ENCODE measurements around the gene FUT6. TPM values are rescaled to one million over a fixed set of nuclear protein-coding genes. Genes with fewer than 3 reads are reported as not detected.
A peak's percentile ranks its signal among the peaks of the same experiment; 100 is the strongest.

FUT6 gene
- polyA plus RNA-seq, 3 donors: not detected

- Mint-ChIP-seq H3K4me1 (no peaks in the 10 kb centered on the region), H3K36me3 (no peaks in the 10 kb centered on the region), H3K4me3 (peak overlapping the region in 1 of 2 donors; percentile 5), H3K27ac (no peak overlapping the region), H3K27me3 (ENCODE audit: low read depth in 3 of 3) (peaks cover 6 to 12% (median 10%) of the 10 kb centered on the region in 3 donors), H3K9me3 (peaks cover 0 to 4% (median 2%) of the 10 kb centered on the region in 7 donors)
- H2AFZ ChIP-seq (ENCODE audit: insufficient read depth, low read depth, low read length, poor library complexity, severe bottlenecking): no peak overlapping the region
- no peaks in the 10 kb centered on the region for H3K36me3 ChIP-seq (replicated peaks in 1 of 2; ENCODE audit: control insufficient read depth in 1 of 2, insufficient read depth in 2 of 2, low read length in 2 of 2)
- no peak overlapping the region for H3K27ac ChIP-seq (ENCODE audit: low read depth in 1 of 2, low read length in 2 of 2)
- H3K4me2 ChIP-seq (replicated peaks; ENCODE audit: extremely low read depth, low read length, poor library complexity, severe bottlenecking): no peak overlapping the region
- intact Hi-C loops (cut with micrococcal nuclease): no loop called here
- no peaks in the 10 kb centered on the region for H3K9me3 ChIP-seq (replicated peaks in 1 of 2; ENCODE audit: control insufficient read depth in 1 of 2, insufficient read depth in 1 of 2, low read length in 2 of 2)
- no peaks in the 10 kb centered on the region for H3K4me1 ChIP-seq (ENCODE audit: control insufficient read depth in 1 of 2, insufficient read depth in 2 of 2, low read length in 2 of 2)
- no peak overlapping the region for H3K4me3 ChIP-seq (replicated peaks in 1 of 3; ENCODE audit: low read depth in 2 of 3, low read length in 3 of 3)
- H3K27me3 ChIP-seq (ENCODE audit: control insufficient read depth in 2 of 2, insufficient read depth in 2 of 2, low read length in 2 of 2): no peaks in the 10 kb centered on the region
- no peaks in the 10 kb centered on the region for H3K79me2 ChIP-seq (ENCODE audit: insufficient read depth, low read length)
- TF ChIP-seq CTCF (IDR thresholded peaks at IDR 0.05): no peak
- no peaks in the 10 kb centered on the region for H4K20me1 ChIP-seq (ENCODE audit: insufficient read depth, low read length)
- WGBS (ENCODE audit: insufficient coverage): no CpG with 5 or more reads among the region's 2 CpGs
- H3K9ac ChIP-seq (ENCODE audit: insufficient read depth, low read length, poor library complexity, severe bottlenecking): no peak overlapping the region
- DNase-seq: no peak
Measured at GRCh38 chr19:5817218-5817617, 22.3 kb downstream of the FUT6 start.

- H3K4me1 Mint-ChIP-seq: no peaks in the 10 kb centered on the region
- H3K4me3 Mint-ChIP-seq: no peak overlapping the region
- no peaks in the 10 kb centered on the region for H3K9me3 ChIP-seq (replicated peaks in 1 of 2; ENCODE audit: control insufficient read depth in 1 of 2, insufficient read depth in 1 of 2, low read length in 2 of 2)
- H3K27me3 Mint-ChIP-seq (ENCODE audit: low read depth in 3 of 3): peaks cover 3 to 10% (median 4%) of the 10 kb centered on the region in 3 donors
- H4K20me1 ChIP-seq (ENCODE audit: insufficient read depth, low read length): no peaks in the 10 kb centered on the region
- H3K9ac ChIP-seq (ENCODE audit: insufficient read depth, low read length, poor library complexity, severe bottlenecking): no peak overlapping the region
- H3K79me2 ChIP-seq (ENCODE audit: insufficient read depth, low read length): no peaks in the 10 kb centered on the region
- WGBS (ENCODE audit: insufficient coverage): 78% methylated on average over 6 of the region's 11 CpGs
- no peak overlapping the region for H2AFZ ChIP-seq (ENCODE audit: insufficient read depth, low read depth, low read length, poor library complexity, severe bottlenecking)
- H3K4me2 ChIP-seq (replicated peaks; ENCODE audit: extremely low read depth, low read length, poor library complexity, severe bottlenecking): no peak overlapping the region
- no peaks in the 10 kb centered on the region for H3K4me1 ChIP-seq (ENCODE audit: control insufficient read depth in 1 of 2, insufficient read depth in 2 of 2, low read length in 2 of 2)
- no peaks in the 10 kb centered on the region for H3K27me3 ChIP-seq (ENCODE audit: control insufficient read depth in 2 of 2, insufficient read depth in 2 of 2, low read length in 2 of 2)
- DNase-seq: no peak
- no peak overlapping the region for H3K4me3 ChIP-seq (replicated peaks in 1 of 3; ENCODE audit: low read depth in 2 of 3, low read length in 3 of 3)
- no peak overlapping the region for H3K27ac Mint-ChIP-seq
- no peaks in the 10 kb centered on the region for H3K36me3 Mint-ChIP-seq
- intact Hi-C loops (cut with micrococcal nuclease): no loop called here
- peaks cover 0 to 4% (median 0%) of the 10 kb centered on the region in 7 donors for H3K9me3 Mint-ChIP-seq
- TF ChIP-seq CTCF (IDR thresholded peaks at IDR 0.05): no peak
- no peaks in the 10 kb centered on the region for H3K36me3 ChIP-seq (replicated peaks in 1 of 2; ENCODE audit: control insufficient read depth in 1 of 2, insufficient read depth in 2 of 2, low read length in 2 of 2)
- no peak overlapping the region for H3K27ac ChIP-seq (ENCODE audit: low read depth in 1 of 2, low read length in 2 of 2)
Measured at GRCh38 chr19:5814852-5815246, 24.7 kb downstream of the FUT6 start.

Data from CD14-positive monocyte (primary cell).